ENCODE measurements around the gene ING5.

The ING5 gene

DNA sequence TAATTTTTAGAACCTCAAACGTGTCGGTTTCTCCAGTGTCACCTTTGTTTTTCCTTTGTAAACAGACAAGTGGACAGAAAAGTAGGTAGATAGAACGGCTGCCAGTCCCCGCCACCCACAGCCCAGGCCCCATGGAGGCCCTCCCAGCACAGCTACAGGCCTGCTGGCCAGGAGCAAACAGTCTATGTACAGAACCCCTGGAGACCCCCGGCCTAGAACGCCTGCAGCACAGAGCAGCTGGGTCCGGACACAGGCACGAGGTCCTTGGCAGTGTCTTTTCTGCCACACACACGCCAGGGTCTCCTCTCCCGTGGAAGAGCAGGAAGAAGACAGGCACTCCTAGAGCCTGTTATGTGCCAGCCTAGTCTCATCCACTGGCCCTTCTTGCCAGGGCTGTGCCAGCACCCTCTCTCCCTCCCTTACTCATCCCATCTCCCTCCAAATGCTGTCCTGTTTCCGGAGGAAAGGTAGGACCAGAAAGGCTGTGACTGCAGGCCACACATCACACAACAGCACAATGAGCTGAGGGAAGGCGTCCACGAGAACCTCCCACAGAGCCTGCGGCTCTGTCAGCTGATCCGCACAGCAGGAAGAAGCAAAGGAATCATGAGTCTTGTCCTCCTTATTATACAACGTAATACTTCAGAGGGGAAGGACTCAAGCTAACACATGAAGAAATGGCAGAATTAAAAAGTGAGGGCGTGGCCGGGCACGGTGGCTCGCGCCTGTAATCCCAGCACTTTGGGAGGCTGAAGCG is 22.9 kb upstream of the ING5 start:
- Mint-ChIP-seq H3K27ac (no peak overlapping the region), H3K4me3 (no peak overlapping the region), H3K4me1 (peaks cover 1% of the 10 kb centered on the region), H3K27me3 (ENCODE audit: low read depth, poor library complexity) (no peaks in the 10 kb centered on the region), H3K36me3 (ENCODE audit: low read depth) (peaks cover 54% of the 10 kb centered on the region), H3K9me3 (no peaks in the 10 kb centered on the region)
- DNase-seq = no peak
- TF ChIP-seq, protein P1, sequence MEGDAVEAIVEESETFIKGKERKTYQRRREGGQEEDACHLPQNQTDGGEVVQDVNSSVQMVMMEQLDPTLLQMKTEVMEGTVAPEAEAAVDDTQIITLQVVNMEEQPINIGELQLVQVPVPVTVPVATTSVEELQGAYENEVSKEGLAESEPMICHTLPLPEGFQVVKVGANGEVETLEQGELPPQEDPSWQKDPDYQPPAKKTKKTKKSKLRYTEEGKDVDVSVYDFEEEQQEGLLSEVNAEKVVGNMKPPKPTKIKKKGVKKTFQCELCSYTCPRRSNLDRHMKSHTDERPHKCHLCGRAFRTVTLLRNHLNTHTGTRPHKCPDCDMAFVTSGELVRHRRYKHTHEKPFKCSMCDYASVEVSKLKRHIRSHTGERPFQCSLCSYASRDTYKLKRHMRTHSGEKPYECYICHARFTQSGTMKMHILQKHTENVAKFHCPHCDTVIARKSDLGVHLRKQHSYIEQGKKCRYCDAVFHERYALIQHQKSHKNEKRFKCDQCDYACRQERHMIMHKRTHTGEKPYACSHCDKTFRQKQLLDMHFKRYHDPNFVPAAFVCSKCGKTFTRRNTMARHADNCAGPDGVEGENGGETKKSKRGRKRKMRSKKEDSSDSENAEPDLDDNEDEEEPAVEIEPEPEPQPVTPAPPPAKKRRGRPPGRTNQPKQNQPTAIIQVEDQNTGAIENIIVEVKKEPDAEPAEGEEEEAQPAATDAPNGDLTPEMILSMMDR (IDR thresholded peaks at IDR 0.05) = no peak

DNA sequence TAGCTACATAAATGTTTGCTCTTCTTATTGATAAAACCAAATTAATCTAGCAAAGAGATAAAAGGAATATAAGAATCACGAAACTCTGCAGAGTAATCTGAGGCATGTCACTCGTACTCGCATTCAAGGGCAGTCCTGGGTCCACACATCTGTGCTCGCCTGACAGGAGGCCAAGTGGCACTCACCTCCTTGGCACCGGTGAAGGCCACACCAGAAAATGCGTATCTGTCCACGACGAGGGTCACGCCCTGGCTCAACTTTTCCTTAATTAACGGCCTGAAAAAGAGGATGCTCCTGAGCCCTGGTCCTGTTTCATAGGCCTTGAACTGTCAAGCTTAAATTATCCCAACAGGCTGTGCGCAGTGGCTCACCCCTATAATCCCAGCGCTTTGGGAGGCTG is 21.8 kb upstream of the ING5 start:
- no peak for DNase-seq
- Mint-ChIP-seq H3K9me3 (no peaks in the 10 kb centered on the region), H3K27ac (no peak overlapping the region), H3K27me3 (ENCODE audit: low read depth, poor library complexity) (no peaks in the 10 kb centered on the region), H3K4me3 (no peak overlapping the region), H3K4me1 (peaks cover 10% of the 10 kb centered on the region), H3K36me3 (ENCODE audit: low read depth) (peaks cover 63% of the 10 kb centered on the region)
- TF ChIP-seq, protein P1 (IDR thresholded peaks at IDR 0.05) = no peak

GRCh38 chr2:241680827-241681599 is 20.8 kb upstream of the ING5 start:
- Mint-ChIP-seq H3K27ac (peak overlapping the region; percentile 44), H3K27me3 (ENCODE audit: low read depth, poor library complexity) (no peaks in the 10 kb centered on the region), H3K4me1 (peaks cover 18% of the 10 kb centered on the region), H3K9me3 (no peaks in the 10 kb centered on the region), H3K4me3 (no peak overlapping the region), H3K36me3 (ENCODE audit: low read depth) (peaks cover 63% of the 10 kb centered on the region)
- no peak for DNase-seq
- TF ChIP-seq, protein P1 (IDR thresholded peaks at IDR 0.05) = no peak

- no peak overlapping the region for H3K27ac Mint-ChIP-seq
- H3K4me3 Mint-ChIP-seq = peak overlapping the region; percentile 94
- H3K4me1 Mint-ChIP-seq = peaks cover 37% of the 10 kb centered on the region
- no peaks in the 10 kb centered on the region for H3K27me3 Mint-ChIP-seq (ENCODE audit: low read depth, poor library complexity)
- H3K36me3 Mint-ChIP-seq (ENCODE audit: low read depth) = peaks cover 44% of the 10 kb centered on the region
- no peak for DNase-seq
- TF ChIP-seq, protein P1 (IDR thresholded peaks at IDR 0.05) = no peak
- no peaks in the 10 kb centered on the region for H3K9me3 Mint-ChIP-seq
Observed at GRCh38 chr2:241686324-241686649, 15.6 kb upstream of the ING5 start.

GRCh38 chr2:241686650-241687425 is 15.0 kb upstream of the ING5 start, which contains the start of gene DTYMK:
Gene DTYMK (minus strand): TSS chr2:241686815. CDS start chr2:241686783, 32 bp downstream.
- Mint-ChIP-seq H3K27me3 (ENCODE audit: low read depth, poor library complexity) (no peaks in the 10 kb centered on the region), H3K36me3 (ENCODE audit: low read depth) (peaks cover 38% of the 10 kb centered on the region), H3K4me3 (peak within 1 kb of the TSS; percentile 94), H3K4me1 (peaks cover 37% of the 10 kb centered on the region), H3K9me3 (no peaks in the 10 kb centered on the region), H3K27ac (peak within 1 kb of the TSS; percentile 95)
- peak; percentile 94 for DNase-seq
- TF ChIP-seq, protein P1 (IDR thresholded peaks at IDR 0.05) = no peak
